Gastroesophageal sphincter (tissue), 4 donors: Measurements from ENCODE around the gene LAMA5. TPM values are rescaled to one million over a fixed set of nuclear protein-coding genes. Genes with fewer than 3 reads are reported as not detected.

Source experiments
- ATAC-seq: fragments of 150-250 bp; one replicate; pipeline ENCODE4 v1.9.1; 2016; ENCODE audit warnings: mild to moderate bottlenecking, moderate library complexity
- H3K27ac ChIP-seq, 4 donors: fragments of 200-600 bp; sonication (generic) in 3 of 4; 1 replicate in 3 of 4; 2 replicates in 1 of 4; pipeline ENCODE4 v1.5.1; 2016 to 2019
- H3K27me3 ChIP-seq: fragments of 200-600 bp; sonication (generic); one replicate; pipeline ENCODE4 v1.5.1; 2019
- H3K36me3 ChIP-seq, 2 donors: fragments of 200-600 bp; sonication (generic); one replicate each; pipeline ENCODE4 v1.5.1; 2019; ENCODE audit warnings: control low read depth in 1 of 2
- H3K4me1 ChIP-seq, 3 donors: fragments of 200-600 bp; sonication (generic); 1 replicate in 2 of 3; 2 replicates in 1 of 3; pipeline ENCODE4 v1.5.1; 2016 to 2019; ENCODE audit warnings: control low read depth in 2 of 3
- H3K4me3 ChIP-seq, 2 donors: fragments of 200-600 bp; sonication (generic); one replicate each; pipeline ENCODE4 v1.5.1; 2019; ENCODE audit warnings: mild to moderate bottlenecking in 1 of 2, moderate library complexity in 1 of 2
- H3K9me3 ChIP-seq, 3 donors: fragments of 200-600 bp; sonication (generic); one replicate each; pipeline ENCODE4 v1.5.1; 2017 to 2019; ENCODE audit warnings: control low read depth in 2 of 3
- EP300 ChIP-seq: sonication (generic); formaldehyde crosslinking; IDR thresholded peaks from one replicate; pipeline ENCODE4 v1.6.1; 2017; ENCODE audit warnings: antibody characterized with exemption, mild to moderate bottlenecking
- POLR2A ChIP-seq, 2 donors: fragments of 450-650 bp; IDR thresholded peaks; one replicate each; pipeline ENCODE4 v1.6.1; 2017; ENCODE audit warnings: antibody characterized with exemption in 2 of 2, mild to moderate bottlenecking in 2 of 2, moderate library complexity in 1 of 2
- POLR2AphosphoS5 ChIP-seq: sonication (generic); formaldehyde crosslinking; IDR thresholded peaks from one replicate; pipeline ENCODE4 v1.6.1; 2017; ENCODE audit warnings: antibody characterized with exemption
- WGBS, 2 donors: methylation state at CpG; one replicate each; pipeline ENCODE4 v1.1.5; 2018; ENCODE audit warnings: low coverage in 1 of 2; 5-methylcytosine and 5-hydroxymethylcytosine counted together
- total RNA-seq, 4 donors: library from RNA; depleted of rRNA; stranded (reverse); fragments of >200 nt; gene quantifications; one replicate each; pipeline ENCODE4 v1.1.0, GENCODE V29; 2016
- TF ChIP-seq, protein P1 (sequence below), 4 experiments: fragments of 200-600 bp in 2 of 4; fragments of 450-650 bp in 2 of 4; sonication (generic) in 1 of 4; IDR thresholded peaks; one replicate each; pipeline ENCODE4 v1.5.1; 2017 to 2019; ENCODE audit warnings: antibody characterized with exemption in 4 of 4, mild to moderate bottlenecking in 2 of 4, moderate library complexity in 2 of 4

The LAMA5 gene
- total RNA-seq, 4 donors from 2014 or later = 58.6 to 259 (median 172) TPM

DNA sequence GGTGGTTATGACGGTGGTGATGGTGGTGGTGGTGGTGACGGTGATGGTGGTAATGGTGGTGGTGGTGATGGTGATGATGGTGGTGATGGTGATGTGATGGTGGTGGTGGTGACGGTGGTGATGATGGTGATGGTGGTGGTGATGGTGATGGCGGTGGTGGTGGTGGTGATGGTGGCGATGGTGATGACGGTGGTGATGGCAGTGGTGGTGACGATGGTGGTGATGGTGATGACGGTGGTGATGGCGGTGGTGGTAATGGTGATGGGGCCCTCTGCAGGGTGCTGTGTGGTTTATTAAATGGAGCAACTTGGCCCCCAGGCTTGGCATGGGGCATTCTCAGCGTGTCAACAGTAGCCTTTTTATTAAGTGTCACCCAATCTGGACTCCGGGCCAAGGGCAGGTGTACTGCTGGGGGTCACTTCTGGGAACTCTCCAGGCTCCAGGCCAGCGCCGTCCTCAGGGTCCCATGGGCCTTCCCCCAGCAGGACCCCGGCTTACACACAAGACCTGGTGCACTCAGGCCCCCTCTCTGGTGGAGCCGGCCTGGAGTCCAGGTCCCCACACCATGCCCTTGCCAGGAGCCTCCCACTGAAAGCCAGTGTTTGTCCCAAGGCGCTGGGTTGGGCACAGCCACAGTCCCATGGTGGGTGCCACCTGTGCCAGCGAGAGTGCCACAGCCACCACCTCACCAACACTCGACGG, 31.2 kb upstream of the LAMA5 start:
- Histone ChIP-seq H3K36me3 (peaks cover 0 to 63% of the 10 kb centered on the region in 2 donors), H3K27ac (no peak overlapping the region), H3K9me3 (no peaks in the 10 kb centered on the region), H3K27me3 (no peaks in the 10 kb centered on the region), H3K4me1 (no peaks in the 10 kb centered on the region), H3K4me3 (no peak overlapping the region)
- TF ChIP-seq EP300 = no peak
- TF ChIP-seq, protein P1, sequence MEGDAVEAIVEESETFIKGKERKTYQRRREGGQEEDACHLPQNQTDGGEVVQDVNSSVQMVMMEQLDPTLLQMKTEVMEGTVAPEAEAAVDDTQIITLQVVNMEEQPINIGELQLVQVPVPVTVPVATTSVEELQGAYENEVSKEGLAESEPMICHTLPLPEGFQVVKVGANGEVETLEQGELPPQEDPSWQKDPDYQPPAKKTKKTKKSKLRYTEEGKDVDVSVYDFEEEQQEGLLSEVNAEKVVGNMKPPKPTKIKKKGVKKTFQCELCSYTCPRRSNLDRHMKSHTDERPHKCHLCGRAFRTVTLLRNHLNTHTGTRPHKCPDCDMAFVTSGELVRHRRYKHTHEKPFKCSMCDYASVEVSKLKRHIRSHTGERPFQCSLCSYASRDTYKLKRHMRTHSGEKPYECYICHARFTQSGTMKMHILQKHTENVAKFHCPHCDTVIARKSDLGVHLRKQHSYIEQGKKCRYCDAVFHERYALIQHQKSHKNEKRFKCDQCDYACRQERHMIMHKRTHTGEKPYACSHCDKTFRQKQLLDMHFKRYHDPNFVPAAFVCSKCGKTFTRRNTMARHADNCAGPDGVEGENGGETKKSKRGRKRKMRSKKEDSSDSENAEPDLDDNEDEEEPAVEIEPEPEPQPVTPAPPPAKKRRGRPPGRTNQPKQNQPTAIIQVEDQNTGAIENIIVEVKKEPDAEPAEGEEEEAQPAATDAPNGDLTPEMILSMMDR (IDR thresholded peaks at IDR 0.05) = no peak
- no peak for TF ChIP-seq POLR2AphosphoS5
- no peak for TF ChIP-seq POLR2A (IDR thresholded peaks at IDR 0.05)
- 89 to 92% methylated on average over 11 to 12 of the region's 19 CpGs for WGBS, 2 donors
- ATAC-seq = no peak

GRCh38 chr20:62396367-62397239, 29.5 kb upstream of the LAMA5 start:
- Histone ChIP-seq H3K27ac (no peak overlapping the region), H3K36me3 (peaks cover 0 to 67% of the 10 kb centered on the region in 2 donors), H3K4me1 (no peaks in the 10 kb centered on the region), H3K27me3 (no peaks in the 10 kb centered on the region), H3K4me3 (no peak overlapping the region), H3K9me3 (no peaks in the 10 kb centered on the region)
- WGBS, 2 donors = 90% methylated on average over 3 of the region's 35 CpGs; no CpG with 5 or more reads in 1 of the 2 donors
- TF ChIP-seq EP300 (no peak), POLR2A (IDR thresholded peaks at IDR 0.05) (no peak), POLR2AphosphoS5 (no peak)
- TF ChIP-seq, protein P1 (IDR thresholded peaks at IDR 0.05) = no peak
- ATAC-seq = no peak

DNA sequence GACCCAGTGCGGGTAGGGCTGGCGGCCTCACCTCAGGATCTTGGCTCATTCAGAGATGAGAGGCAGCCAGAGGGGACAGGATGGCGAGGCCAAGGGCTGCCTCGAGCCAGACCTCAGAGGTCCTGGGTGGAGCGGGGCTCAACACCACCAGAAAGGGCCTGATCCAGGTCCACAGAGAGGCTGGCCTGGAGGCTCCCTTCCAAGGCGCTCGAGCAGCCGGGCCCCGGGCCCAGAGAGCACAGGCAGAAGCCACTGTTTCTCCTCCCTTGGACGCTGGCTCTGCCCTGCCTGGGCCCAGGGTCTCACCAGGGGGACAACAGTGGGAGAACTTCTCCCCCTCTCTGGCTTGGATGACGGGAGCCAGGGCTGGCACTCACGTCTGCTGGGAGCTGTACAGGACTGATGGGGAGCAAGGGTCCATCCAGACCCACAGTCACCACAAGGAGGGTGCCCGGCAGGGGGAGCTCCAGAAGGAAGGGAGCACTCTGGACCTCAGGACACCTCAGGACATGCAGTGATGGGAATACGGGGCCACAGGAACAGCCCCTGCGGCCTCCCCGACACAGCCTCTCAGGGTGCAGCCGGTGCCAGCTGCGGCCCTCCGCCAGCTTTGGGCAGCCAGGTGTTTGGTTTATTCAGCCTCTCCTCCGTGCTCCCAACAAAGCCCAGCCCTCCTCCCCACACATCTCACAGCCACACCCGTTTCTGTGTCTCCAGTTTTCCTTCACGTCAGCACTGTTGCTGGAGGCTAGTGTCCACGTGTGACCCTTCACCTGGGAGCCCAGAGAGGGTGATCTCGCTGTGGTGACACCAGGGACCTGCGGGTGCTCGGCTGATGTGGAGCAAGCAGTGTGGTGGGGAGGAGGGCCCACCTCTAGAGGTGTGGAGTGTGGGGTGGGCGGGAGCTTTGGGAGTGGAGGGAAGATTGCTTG, 28.5 kb upstream of the LAMA5 start:
- Histone ChIP-seq H3K36me3 (peaks cover 0 to 68% of the 10 kb centered on the region in 2 donors), H3K9me3 (no peaks in the 10 kb centered on the region), H3K27ac (no peak overlapping the region), H3K4me3 (no peak overlapping the region), H3K27me3 (no peaks in the 10 kb centered on the region), H3K4me1 (no peaks in the 10 kb centered on the region)
- WGBS, 2 donors = 83 to 89% methylated on average over 3 to 5 of the region's 27 CpGs
- TF ChIP-seq, protein P1 (IDR thresholded peaks at IDR 0.05) = no peak
- no peak for TF ChIP-seq POLR2A (IDR thresholded peaks at IDR 0.05)
- TF ChIP-seq POLR2AphosphoS5 = no peak
- no peak for TF ChIP-seq EP300
- ATAC-seq = no peak

DNA sequence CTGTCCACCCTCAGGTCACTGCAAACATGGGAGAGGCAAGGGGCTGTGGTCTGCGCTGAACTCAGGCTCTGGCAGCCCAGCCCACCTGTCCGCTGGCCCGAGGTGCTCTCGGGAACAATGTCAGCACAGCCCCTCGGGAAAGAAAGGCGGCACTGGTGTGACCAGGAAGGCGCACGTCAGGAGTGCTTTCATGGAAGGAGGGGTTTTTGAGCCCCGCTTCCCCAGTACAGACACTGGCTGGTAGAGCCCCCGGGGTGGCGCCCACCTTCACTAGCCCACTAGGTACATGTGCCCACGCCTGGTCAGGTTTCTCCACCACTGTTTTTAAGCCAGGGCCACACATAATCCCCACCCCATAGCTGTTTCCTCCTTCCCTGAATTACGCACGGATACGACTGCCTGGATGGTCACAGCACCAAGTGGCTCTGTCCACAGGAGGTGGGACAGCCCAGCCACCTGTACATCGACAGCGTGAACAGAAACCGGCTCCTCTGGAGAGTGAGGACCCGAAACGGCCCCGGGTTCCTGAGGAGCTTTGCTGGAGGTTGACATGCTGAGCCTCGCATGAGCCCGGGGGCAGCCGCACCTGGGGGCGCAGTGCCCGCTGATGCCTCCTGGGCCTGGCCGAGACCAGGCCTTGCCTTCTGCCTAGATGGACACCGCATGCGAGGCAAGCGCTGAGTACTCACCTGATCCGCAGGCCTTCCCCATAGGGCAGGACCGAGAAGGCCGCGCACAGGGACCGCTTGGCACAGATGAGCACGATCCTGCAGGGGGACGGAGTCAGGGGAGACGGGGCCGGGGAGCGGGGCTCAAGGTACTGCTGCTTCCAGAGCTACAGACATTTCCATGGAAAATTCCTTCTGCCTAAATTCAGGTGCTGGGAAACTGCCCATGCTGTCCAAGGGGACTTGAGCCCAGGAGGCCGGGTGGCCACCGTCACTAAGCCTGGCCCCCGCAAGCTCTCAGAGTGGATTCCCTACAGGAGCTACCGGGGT, 27.4 kb upstream of the LAMA5 start:
- Histone ChIP-seq H3K27me3 (no peaks in the 10 kb centered on the region), H3K4me1 (no peaks in the 10 kb centered on the region), H3K4me3 (no peak overlapping the region), H3K36me3 (peaks cover 0 to 72% of the 10 kb centered on the region in 2 donors), H3K9me3 (no peaks in the 10 kb centered on the region), H3K27ac (no peak overlapping the region)
- TF ChIP-seq POLR2AphosphoS5 (no peak), POLR2A (IDR thresholded peaks at IDR 0.05) (no peak), EP300 (no peak)
- TF ChIP-seq, protein P1 (IDR thresholded peaks at IDR 0.05) = no peak
- WGBS, 2 donors = 100% methylated on average over 3 of the region's 44 CpGs; no CpG with 5 or more reads in 1 of the 2 donors
- ATAC-seq = no peak
